Measurements from ENCODE around the gene ARAP1.

DNA sequence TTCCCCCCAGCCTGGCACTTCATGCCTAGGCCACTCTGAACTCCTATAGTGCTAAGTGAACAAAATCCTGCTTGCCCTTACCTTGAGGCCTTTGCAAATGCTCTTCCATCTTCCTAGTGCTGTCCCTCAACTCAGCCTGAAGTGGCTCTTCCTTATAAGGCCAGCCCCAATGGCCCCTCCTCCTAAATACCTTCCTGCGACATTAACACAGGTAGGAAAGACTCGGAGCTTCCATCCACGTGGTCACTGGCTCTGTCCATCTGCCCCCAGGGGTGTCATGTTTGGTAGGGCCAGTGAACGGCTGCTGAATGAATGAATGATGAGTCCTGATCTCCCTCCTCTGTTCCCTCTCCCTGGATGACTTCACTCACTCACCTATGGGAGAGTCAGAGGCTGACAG lies 82.2 kb downstream of the ARAP1 start:
- TF ChIP-seq POLR2A (IDR thresholded peaks at IDR 0.05; ENCODE audit: extremely low read depth, insufficient read length) = no peak
- TF ChIP-seq CTCF (IDR thresholded peaks at IDR 0.05; ENCODE audit: low read depth, low read length) = no peak
